C4-2B (cell line): ENCODE results near the gene CCDC191.

ENCODE experiments used
- H3K27ac ChIP-seq: fragments of 450-650 bp; 2 replicates; pipeline ENCODE4 v1.5.1; 2017
- ZFX ChIP-seq: fragments of 450-650 bp; IDR thresholded peaks from 2 replicates; pipeline ENCODE4 v1.6.1; 2017
- TF ChIP-seq, protein P1 (sequence below): fragments of 450-650 bp; conservative IDR thresholded peaks from 2 replicates; pipeline ENCODE4 v1.5.1; 2017; ENCODE audit warnings: mild to moderate bottlenecking

Gene CCDC191

GRCh38 chr3:114060906-114061655, 4.8 kb upstream of the CCDC191 start:
- H3K27ac ChIP-seq: no peak overlapping the region
- no peak for TF ChIP-seq ZFX
- TF ChIP-seq, protein P1, sequence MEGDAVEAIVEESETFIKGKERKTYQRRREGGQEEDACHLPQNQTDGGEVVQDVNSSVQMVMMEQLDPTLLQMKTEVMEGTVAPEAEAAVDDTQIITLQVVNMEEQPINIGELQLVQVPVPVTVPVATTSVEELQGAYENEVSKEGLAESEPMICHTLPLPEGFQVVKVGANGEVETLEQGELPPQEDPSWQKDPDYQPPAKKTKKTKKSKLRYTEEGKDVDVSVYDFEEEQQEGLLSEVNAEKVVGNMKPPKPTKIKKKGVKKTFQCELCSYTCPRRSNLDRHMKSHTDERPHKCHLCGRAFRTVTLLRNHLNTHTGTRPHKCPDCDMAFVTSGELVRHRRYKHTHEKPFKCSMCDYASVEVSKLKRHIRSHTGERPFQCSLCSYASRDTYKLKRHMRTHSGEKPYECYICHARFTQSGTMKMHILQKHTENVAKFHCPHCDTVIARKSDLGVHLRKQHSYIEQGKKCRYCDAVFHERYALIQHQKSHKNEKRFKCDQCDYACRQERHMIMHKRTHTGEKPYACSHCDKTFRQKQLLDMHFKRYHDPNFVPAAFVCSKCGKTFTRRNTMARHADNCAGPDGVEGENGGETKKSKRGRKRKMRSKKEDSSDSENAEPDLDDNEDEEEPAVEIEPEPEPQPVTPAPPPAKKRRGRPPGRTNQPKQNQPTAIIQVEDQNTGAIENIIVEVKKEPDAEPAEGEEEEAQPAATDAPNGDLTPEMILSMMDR: no peak

DNA sequence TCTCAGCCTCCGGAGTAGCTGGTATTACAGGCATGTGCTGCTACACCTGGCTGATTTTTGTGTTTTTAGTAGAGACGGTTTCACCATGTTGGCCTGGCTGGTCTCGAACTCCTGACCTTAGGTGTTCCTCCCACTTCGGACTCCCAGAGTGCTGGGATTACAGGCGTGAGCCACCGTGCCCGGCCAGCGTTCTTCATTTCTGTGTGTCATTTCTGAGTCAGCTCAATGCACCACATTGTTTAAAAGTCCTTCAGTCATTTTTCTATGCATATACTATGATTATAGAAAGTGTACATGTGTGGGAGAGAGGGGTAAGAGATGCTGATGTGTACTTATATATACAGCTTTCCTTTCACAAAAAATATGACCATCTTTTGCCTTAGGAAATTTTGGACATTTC, 2.3 kb upstream of the CCDC191 start:
- no peak overlapping the region for H3K27ac ChIP-seq
- no peak for TF ChIP-seq ZFX
- TF ChIP-seq, protein P1: no peak

DNA sequence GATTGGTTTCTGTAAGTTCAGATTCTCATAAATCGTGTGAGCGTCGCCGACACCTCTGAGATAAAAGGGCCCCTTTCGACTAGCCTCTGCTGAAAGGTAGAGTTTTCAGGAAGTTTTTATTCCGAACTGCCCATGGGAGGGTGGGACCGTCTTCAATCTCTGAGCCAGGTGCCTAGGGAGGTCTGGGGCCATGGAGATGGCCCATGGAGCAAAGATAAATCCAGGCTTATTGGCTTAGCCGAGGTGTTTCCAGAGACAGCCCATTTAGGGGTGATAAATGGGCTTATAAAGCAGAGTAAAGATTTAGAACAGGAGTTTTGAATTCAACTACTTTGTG, 653 bp upstream of the CCDC191 start:
- TF ChIP-seq, protein P1: no peak
- TF ChIP-seq ZFX: no peak
- peak overlapping the region; percentile 81 for H3K27ac ChIP-seq

DNA sequence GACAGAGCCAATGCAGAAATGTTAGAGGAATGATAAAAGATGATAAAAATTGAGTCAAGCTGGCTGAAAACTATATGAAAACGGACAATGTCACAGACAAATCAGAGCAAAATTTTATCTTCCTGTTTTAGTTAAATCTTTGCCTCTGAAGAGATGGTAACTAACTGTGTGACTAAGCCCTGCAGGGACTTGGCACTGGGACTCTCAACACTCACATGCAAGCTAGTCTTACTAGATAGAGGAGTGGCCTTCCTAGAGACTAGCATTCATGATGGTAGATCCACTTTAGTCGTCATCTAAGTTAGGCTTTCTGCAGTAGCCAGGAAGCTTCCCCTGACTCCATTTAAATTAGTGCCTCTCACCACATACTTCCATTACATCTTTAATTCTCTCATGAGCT, 4.1 kb downstream of the CCDC191 start:
- no peak overlapping the region for H3K27ac ChIP-seq

GRCh38 chr3:114043205-114043604, 13.1 kb downstream of the CCDC191 start:
- no peak overlapping the region for H3K27ac ChIP-seq
- no peak for TF ChIP-seq ZFX
- TF ChIP-seq, protein P1: no peak

More for the DNA sequence above, 4.1 kb downstream of the CCDC191 start:
- no peak for TF ChIP-seq ZFX
- TF ChIP-seq, protein P1: no peak

- no peak overlapping the region for H3K27ac ChIP-seq
- TF ChIP-seq, protein P1: no peak
- TF ChIP-seq ZFX: no peak
These were observed 20.4 kb downstream of the CCDC191 start for GRCh38 chr3:114035896-114036295.

- no peak overlapping the region for H3K27ac ChIP-seq
- TF ChIP-seq, protein P1: no peak
- no peak for TF ChIP-seq ZFX
These were observed 21.4 kb downstream of the CCDC191 start for GRCh38 chr3:114034787-114035545.
